HG02759 (cell line): Measurements from ENCODE around the gene IMPDH2.
A peak's percentile ranks its signal among the peaks of the same experiment; 100 is the strongest.
"Not testable (repeated sequence)": the region's sequence is repeated elsewhere in the genome, so short reads cannot be mapped to it uniquely, and the experiment has no call there.

ENCODE experiments used
- ATAC-seq: cut with Tn5 transposase; IDR thresholded peaks from one replicate; pipeline ENCODE4 v1.9.1; 2021; ENCODE audit warnings: mild to moderate bottlenecking, moderate library complexity; ENCODE audit not compliant: unreplicated experiment

Gene IMPDH2

DNA sequence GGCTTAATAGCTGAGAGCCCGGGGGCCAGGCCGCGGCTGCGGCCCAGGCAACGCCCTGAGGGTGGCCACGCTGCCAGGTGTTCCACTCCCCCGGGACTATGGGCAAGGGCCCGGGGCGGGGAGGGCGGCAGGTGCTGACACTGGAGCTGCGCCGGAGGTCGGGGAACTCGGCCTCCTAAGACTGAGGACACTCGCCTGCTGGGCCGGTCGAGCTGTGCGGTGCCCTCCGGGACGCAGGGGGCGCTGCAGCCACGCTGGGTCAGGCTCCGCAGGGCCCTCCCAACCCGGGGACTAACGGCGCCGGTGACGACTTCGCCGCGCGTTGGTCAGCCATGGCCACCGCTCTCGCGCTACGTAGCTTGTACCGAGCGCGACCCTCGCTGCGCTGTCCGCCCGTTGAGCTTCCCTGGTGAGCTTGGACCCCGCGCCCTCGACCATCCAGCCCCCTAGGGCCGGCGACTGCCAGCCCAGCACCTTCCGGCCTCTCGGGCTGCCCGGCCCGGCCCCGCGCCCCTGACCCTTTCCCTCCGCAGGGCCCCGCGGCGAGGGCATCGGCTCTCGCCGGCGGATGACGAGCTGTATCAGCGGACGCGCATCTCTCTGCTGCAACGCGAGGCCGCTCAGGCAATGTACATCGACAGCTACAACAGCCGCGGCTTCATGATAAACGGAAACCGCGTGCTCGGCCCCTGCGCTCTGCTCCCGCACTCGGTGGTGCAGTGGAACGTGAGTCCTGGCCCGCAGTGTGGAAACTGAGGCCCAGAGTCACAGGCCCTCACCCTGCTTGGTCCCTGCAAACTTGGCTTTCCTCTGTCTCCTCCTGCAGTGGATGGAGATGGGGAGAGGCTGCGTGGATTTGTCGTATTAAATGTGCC, 7.1 kb downstream of the IMPDH2 start, which contains the start of gene NDUFAF3:
NDUFAF3 (plus strand) TSS at position 309 of the 875 bp plus-strand sequence; CDS start at position 333, 24 bp downstream.
- peak; percentile 56 for ATAC-seq

DNA sequence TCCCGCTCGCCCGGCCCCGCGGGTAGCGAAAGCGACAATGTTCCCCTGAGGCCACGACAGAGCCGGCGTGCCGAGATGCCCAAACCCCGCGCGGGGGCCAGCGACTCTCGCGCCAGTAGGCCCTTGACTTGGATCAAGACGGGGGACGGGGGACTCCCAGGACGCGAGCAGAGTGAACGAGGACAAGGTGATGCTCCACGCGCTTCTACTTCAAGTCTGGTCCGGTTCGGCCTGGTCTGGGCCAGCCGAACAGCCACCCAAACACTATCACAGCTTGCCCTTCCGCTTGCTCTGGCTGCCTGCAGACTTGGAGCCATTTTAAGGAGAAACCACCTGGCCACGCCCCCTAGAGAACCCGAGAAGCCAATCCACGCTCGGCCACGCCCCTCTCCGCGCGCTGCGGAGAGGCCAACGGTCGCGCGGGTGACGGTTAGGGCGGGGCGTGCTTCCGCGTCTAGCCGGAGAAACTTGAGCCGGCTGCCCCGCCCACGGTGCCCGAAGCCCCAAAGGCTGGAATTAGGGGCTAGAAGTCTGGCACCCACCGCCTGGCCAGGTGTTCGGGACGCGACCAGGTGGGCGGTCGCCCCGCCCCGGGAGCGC, 7.9 kb downstream of the IMPDH2 start:
- peak; percentile 54 for ATAC-seq

DNA sequence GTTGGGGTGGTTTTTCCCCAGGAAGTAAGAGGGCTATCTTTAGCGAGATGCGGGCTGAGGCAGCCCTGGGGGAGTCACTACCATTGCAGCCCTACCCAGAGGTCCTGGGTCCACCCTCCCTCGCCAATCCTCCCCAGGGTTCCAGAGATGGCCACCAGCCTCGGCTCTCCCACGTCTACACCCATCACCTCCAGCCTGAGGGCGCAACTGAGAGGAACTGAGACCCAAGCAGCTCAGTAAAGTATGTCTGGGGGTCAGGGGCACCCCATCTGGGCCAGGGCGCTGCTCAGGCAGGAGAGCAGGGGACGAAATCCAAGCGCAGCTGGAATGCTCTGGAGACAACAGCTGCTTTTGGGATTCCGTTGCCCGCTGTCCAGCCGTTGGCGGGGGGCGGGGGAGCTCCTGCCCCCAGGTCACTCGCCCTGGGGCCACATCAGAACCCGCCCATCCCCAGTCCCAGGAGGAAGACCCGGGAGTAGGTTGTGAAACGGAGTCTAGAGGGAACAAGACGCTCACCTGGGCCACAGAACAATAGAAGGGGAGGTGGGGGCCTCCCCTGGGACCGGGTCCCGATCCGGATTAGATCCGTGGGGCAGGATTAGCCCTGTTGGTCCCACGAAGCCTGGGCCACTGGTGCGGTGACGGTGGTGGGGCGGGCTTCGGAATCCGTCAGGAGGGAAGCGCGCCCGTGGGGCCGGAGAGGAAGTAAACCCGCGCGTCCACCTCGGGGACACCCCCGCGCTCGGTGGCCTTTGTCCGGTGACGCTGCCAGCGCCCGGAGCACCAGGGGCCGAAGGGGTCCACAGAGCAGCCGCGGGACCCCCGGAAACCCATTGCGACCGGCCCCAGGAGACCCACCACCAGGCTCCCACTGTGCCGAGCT, 8.6 kb downstream of the IMPDH2 start:
- ATAC-seq: peak; percentile 1

DNA sequence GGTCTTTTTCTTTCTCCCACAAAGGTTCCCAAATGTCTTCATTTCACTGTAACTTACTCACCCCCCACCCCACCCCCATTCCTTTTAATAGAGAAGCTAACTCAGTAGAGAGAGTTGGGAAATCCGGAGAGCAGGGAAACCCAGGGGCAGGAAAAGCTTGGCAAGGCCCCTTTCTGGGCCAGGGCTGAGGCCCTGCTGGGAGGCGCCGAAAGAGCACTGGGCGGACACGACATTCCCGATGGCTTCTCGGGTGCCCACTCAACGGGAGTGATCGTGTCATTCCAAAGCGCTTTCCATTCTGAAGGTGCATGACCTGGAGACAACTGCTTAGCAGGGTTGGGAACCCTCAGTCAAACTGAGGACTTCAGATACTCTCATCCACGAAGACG, 9.3 kb downstream of the IMPDH2 start:
- no peak for ATAC-seq

DNA sequence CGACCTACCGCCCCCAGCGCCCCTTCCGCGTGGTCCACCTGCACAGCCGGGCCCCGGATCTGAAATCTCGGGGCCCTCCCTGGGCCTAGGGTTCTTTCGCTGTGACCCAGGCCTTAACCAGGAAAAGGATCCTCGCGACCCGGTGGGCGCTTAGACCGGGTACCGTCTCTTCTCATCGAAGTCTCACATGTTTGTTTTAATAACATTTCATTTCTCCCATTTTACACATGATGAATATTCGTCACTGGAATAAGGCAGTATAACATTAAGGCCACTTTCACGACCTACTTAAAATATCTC, 10.5 kb downstream of the IMPDH2 start:
- ATAC-seq: no peak

DNA sequence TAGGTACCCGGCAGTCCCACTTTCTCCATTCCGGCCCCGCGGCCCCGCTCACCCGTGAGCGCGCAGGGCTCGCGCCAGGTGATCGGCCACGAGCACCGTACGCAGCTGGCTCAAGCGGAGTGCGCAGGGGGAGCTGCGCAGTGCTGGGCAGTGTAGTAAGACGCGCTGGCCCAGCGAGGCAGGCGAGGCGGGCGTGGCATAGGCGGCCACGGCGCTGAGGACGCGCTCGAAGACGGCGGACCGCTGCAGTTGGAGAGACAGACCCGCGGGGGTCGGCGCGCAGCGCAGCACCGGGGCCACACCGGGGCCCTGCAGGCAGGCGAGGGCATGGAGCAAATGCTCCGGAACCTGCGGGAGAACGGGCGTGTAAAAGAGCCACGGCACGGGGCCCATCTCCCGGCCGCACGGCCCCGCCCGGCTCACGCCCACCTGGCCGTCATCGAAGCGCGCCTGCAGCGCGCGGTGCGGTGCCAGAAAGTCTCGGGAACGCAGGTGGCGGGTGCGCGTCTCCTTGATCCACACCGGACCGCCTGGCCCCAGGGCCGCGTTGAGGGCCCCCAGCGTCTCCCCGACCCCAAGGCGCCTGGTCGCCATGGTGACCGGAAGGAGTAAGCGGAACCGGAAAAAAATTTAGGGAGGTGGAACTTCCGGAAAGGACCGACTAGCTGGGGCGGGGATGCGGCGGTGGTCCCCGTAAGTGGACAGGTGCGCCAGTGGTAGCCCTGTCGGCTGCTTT, 11.1 kb downstream of the IMPDH2 start, which contains the start of gene DALRD3:
DALRD3 (minus strand) TSS at position 610 of the 736 bp plus-strand sequence; CDS start at position 594, 16 bp downstream.
- ATAC-seq: no peak

DNA sequence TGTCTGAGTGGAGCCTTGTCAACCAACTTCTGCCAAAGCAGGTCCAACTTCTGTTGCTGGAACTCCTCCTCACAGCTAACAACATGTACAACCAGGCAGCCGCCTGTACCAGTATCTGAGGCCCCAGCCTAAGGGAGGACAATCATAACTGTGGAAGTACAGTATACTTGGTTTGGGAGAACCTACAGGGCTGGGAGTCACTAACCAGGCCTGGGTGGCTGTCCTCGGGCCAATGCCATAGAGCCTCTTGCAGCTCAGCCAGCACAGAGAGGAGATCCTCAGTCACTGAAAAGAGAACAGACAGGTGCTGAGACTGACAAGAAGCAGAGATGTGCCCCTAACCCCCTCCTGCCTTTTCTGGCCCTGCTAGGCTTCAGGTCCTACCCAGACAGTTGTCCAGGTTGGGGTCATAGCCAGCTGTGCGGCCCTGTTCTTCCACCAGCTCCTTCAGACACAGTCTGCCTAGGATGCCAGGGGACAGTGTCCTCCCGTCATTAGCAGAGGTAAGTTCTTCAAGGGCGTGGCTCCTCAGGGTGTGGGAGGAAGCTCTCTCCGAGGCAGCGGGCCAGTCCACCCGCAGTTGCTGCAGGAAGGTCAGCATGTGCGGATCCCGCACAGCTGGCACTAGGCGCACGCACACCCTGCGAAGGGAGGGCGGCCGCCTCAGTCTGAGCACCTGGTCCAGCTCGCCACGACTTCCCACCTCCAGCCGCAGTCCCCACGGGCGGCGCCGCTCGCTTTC, 11.8 kb downstream of the IMPDH2 start:
- ATAC-seq: no peak

DNA sequence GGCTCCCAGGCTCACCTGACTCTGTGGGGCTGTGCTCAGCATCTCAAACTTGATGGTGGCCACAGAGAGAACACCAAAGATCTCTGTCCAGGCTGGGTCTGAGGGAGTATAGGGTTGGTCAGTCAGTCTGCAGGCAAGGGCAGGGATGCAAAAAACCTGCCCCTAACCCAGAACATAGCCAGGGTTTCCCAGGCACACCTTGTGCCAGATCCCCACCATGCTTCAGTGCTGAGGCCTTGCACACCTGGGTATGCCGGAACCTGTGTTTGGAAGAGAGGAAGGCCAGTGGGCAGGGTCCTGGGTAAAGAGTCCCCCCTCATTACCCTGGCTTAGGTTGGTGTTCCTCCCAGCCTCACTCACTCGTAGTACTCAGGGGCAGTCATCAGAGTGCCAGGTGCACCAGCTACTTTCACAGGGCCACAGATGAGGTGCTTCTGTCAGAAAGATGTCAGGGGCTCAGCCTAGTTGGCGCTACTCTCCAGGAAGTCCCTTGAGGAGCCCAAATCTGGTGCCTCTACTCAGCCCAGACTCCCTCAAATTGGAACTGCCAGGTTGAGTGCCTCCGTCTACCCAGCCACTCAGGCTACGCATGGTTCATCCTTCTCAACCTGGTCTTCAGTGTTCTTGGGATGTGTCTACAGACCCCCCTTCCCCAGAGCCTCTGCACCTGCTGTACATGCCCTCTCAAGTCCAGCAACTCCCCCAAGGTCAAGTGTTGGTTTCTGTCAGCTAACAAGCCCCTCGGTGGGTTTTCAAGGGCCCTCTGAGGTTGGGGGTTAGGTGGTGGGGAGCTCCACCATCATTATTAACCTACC, 12.6 kb downstream of the IMPDH2 start:
- ATAC-seq: no peak

DNA sequence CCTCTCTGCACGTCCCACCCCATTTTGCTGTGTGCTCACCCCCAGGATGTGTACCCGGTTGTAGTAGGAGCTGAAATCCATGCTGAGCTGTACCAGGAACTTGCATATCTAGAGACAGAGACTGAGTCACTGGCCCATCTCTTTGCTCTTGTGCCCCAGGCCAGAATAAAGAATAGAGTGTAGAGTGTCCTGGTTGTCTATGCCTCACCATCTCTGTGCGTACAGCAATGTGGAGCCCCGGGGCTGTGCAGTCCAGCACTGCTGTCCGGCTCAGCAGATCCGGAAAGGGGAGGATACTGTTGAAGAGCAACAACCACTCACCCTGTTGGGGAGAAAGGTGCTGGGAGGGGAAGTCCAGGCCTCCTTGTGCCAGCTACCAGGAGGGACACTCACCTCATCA, 13.4 kb downstream of the IMPDH2 start:
- ATAC-seq: no peak

DNA sequence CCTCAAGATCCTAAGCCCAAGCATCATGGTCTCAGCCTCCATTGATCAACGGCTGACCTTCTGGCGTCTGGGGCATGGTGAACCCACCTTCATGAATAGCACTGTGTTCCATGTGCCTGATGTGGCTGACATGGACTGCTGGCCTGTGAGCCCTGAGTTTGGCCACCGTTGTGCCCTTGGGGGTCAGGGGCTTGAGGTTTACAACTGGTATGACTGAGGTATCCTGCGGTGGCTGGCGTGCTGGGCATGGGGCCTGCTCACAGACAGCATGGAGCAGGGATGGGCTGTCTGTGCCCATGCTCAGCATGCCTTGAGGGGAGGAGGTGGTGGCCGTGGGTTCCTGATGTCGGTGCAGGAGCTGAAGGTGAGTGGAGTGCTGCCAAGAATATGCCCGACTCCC, 14.1 kb downstream of the IMPDH2 start:
- ATAC-seq: no peak

DNA sequence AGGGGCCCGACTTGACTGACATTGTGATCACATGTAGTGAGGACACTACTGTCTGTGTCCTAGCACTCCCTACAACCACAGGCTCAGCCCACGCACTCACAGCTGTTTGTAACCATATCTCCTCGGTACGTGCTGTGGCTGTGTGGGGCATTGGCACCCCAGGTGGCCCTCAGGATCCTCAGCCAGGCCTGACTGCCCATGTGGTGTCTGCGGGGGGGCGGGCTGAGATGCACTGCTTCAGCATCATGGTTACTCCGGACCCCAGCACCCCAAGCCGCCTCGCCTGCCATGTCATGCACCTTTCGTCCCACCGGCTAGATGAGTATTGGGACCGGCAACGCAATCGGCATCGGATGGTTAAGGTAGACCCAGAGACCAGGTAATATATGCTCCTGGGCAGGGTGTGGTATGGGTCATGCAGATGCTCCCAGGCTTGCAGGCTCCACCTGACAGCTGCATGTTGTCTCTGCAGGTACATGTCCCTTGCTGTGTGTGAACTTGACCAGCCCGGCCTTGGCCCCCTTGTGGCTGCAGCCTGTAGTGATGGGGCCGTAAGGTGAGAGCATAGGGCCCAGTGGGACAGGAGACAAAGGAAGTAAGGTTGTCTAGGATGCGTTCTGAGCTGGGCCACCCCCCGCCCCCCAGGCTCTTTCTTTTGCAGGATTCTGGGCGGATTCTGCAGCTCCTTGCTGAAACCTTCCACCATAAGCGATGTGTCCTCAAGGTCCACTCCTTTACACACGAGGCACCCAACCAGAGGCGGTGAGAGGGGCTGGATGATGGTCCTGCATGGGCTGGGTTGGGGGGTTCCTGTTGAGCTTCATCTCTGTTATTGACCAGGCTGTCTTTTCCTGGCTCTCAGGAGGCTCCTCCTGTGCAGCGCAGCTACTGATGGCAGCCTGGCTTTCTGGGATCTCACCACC, 15.2 kb downstream of the IMPDH2 start:
- no peak for ATAC-seq

DNA sequence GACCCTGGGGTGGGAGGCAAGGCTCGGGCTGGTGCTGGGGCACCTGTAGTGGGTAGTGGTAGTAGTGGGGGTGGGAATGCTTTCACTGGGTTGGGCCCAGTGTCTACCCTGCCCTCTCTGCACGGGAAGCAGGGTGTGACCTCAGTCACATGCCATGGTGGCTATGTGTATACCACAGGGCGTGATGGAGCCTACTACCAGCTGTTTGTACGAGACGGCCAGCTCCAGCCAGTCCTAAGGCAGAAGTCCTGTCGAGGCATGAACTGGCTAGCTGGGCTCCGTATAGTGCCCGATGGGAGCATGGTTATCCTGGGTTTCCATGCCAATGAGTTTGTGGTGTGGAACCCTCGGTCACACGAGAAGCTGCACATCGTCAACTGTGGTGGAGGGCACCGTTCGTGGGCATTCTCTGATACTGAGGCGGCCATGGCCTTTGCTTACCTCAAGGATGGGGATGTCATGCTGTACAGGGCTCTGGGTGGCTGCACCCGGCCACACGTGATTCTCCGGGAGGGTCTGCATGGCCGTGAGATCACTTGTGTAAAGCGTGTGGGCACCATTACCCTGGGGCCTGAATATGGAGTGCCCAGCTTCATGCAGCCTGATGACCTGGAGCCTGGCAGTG, 16.0 kb downstream of the IMPDH2 start:
- ATAC-seq: no peak

DNA sequence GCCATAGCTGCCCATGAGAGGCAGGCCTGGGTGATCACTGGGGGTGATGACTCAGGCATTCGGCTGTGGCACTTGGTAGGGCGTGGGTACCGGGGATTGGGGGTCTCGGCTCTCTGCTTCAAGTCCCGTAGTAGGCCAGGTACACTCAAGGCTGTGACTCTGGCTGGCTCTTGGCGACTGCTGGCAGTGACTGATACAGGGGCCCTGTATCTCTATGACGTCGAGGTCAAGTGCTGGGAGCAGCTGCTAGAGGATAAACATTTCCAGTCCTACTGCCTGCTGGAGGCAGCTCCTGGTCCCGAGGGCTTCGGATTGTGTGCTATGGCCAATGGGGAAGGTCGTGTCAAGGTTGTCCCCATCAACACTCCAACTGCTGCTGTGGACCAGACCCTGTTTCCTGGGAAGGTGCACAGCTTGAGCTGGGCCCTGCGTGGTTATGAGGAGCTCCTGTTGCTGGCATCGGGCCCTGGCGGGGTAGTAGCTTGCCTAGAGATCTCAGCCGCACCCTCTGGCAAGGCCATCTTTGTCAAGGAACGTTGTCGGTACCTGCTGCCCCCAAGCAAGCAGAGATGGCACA, 16.7 kb downstream of the IMPDH2 start:
- no peak for ATAC-seq

DNA sequence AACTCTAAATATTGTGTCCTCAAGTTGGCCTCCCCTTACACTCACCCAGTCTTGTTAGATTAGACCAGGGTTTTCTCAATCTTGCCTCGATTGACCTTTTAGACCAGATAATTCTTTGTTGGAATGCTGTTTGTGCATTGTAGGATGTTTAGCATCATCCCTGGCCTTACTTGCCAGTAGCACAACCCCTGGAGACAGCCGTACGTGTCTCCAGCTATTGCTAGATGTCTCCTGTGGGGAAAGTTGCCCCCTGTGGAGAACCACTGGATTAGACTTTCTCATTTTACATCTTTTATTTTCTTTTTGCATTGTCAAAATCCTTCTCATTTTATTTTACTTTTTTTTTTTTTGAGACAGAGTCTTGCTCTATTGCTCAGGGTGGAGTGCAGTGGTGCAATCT, 19.8 kb downstream of the IMPDH2 start:
- no peak for ATAC-seq

DNA sequence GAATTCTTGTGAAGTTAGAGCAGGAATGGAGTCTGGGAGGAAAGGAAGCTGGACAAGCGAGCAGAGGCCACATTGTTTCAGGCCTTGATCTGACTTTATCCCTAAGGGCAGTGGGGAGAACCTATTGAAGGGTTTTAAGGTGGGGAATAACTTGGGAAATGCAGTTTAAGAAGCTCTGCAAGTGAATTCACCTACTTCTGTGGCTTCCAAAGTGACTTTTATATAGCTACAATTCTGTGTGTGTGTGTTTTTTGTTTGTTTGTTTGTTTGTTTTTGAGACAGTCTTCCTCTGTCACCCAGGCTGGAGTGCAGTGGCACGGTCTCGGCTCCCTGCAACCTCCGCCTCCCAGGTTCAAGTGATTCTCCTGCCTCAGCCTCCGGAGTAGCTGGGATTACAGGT, 20.6 kb downstream of the IMPDH2 start:
- not testable (repeated sequence) for ATAC-seq

DNA sequence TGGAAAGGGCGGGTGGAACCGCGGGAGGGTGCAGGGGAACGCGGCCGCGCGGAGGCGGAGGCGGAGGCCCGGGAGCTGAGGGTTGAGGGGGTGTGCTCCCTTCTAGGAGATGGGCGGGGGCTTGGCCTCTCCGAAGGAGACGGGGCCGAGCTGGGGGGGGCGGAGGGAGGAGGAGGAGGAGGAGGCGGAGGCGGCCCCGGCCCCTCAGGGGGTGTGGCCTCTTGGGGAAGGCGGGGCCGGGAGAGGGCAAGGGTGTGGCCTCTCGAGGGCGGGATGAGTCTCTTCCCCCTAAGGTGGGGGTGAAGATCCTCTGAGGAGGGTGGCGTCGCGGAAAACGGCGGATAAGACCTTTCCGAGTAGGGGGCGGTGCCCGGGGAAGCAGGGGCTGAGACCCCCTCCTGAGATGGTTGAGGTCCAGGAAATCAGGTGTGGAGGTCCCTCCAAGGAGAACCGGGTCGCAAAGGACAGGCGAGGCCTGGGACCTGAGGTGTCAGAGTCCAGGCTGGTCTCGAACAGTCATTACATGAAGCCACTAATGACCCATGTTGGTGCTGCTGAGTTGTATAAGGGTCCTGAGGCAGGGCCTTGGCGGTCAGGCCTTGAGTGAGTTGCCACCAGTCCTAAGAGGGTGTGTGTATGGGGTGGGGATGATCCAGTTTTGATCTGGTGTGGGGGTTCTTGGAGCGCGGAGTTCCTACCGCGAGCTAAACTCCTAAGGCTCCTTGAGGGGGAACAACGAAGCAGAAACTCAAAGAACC, 21.2 kb downstream of the IMPDH2 start:
- ATAC-seq: peak; percentile 40
